SH-SY5Y (cell line): ENCODE measurements around the gene CCDC175.

Experiments used
- GATA2 ChIP-seq: IDR thresholded peaks from 2 replicates; pipeline ENCODE4 v1.6.1; 2011; ENCODE audit warnings: mild to moderate bottlenecking, low read depth, low read length
- GATA3 ChIP-seq: IDR thresholded peaks from 2 replicates; pipeline ENCODE4 v1.6.1; 2011; ENCODE audit warnings: low read depth, mild to moderate bottlenecking, low read length, moderate library complexity

CCDC175 gene

DNA sequence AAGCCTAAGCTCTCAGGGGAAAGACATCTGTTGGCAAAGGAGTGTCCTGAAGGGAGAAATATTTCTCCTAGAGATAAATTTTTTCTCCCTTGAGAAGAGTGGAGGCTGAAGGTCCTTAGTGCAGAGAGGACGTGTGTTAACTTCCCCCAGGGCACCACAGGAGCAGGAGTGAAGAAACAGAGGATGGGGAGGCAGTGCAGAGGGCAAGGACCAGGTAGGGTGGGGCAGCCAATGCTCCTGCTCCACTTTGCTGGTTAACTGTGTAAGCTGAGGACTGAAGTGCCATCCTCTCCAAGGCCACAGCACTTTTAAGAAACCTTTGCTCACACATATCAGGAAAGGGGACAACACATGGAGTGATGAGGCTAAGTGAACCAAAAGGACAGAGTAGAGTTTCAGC lies 96.4 kb downstream of the CCDC175 start:
- TF ChIP-seq GATA3 (no peak), GATA2 (no peak)

GRCh38 chr14:59478540-59478939 lies 98.1 kb downstream of the CCDC175 start:
- TF ChIP-seq GATA2 (no peak), GATA3 (no peak)

GRCh38 chr14:59475709-59476108 lies 100.9 kb downstream of the CCDC175 start:
- TF ChIP-seq GATA2 = no peak
- no peak for TF ChIP-seq GATA3

DNA sequence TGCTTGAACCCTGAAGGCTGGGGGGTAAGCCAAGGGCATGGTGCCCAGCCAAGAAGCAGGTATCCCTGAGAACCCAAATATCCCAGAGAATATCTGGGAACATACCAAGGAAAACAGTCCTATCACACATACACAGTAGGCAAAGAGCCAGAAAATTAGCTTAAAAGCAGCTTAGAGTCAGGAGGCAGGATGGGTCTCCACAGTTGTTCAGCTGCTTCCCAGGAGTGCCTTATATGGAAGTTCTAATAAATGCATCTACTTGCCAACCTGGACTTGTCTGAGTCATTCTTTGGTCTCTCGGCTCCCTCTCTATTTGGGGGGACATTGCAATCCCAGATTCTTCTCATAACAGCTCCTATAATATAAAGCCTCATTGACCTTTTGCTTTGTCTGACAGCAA lies 102.4 kb downstream of the CCDC175 start:
- TF ChIP-seq GATA3 (no peak), GATA2 (no peak)

DNA sequence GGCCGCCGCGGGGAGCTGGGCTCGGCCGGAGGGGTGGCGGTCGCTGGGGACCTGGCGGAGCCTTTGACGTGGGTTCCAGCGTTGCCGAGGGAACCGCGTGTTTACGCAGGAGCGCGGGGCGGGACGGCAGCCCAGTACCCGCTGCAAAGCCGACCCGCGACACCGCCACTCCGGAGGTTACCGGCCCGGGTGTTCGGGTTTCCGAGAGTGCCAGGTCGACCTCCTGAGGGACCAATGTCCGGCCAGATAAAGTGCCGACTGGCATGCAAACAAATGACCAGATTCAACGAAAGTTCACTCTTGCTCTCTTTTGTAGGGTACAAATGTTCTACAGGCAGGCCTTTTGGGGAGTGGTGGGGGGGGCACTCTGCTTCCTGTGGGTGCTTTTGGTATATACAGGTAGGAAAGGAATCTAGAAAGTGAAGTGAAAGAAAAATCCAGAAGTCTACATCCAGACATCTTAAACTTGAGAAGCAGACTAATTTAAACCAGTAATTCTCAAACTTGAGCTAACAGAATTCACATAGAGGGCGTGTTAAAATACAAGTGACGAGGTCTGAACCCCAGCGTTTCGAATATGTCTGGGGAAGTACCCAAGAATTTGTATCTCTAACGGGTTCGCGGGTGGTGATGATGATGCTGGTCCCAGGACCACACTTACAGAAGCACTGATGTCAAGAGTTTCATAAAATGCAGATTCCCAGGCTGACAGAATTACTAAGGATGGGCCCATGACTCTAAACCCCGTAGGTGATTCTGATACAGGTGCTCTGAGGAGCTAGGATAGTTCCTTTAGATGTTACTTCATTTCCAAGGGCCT lies 111.1 kb downstream of the CCDC175 start, which contains the start of gene GPR135:
TSS of gene GPR135 (minus strand) at position 65 of the 820 bp plus-strand sequence. CDS start 154 bp downstream, outside the sequence.
- TF ChIP-seq GATA3 (no peak), GATA2 (no peak)

- TF ChIP-seq GATA2 = no peak
- no peak for TF ChIP-seq GATA3
Observed at GRCh38 chr14:59464486-59465315, 111.9 kb downstream of the CCDC175 start.

DNA sequence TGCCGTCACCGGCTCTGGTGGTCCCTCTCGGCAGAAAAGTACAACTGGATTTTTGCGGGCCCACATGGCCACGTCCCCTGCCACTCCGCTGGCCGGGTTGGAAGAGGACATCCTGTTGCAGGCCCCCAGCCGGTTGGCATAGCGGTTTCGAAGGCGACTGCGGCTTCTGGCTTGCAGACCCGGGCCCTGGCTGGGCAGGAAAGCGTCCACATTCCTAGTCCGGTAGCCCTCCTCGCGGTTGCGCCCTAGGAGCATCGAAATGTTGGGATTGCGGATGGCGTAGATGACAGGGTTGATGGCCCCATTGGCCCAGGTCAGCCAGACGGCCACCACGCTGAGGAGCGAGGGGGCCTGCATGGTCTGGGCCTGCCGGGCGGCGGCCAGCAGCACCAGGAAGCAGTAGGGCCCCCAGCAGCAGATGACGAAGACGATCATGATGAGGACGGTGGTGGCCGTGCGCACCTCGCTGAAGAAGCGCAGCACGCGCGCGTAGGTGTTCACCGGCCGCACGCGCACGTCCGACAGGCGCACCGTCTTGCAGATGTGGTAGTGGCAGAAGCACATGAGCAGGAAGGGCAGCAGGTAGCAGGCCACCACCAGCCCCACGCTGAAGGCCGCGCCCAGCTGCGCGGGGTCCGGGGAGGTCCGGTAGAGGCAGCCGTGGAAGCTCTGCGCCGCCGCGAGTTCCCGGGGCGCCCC lies 112.7 kb downstream of the CCDC175 start:
- no peak for TF ChIP-seq GATA3
- TF ChIP-seq GATA2 = no peak

DNA sequence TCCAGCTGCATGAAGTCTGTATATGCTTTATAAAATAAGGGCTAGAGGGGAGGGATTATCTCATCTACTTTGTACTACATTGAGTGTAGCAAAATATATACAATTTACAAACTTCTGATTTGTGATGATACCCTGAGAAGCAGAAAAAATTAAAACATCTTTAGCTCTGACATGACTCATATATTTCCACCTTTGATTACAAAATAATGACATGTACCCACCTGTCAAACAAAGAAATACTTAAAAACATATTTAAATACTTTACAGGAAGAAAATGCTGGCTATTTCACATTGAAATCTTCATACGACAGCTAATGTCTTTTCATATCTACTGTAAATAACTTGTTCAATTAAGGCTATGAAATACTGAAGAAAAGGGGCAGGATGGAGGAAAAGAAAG lies 114.7 kb downstream of the CCDC175 start:
- TF ChIP-seq GATA2 (no peak), GATA3 (no peak)

DNA sequence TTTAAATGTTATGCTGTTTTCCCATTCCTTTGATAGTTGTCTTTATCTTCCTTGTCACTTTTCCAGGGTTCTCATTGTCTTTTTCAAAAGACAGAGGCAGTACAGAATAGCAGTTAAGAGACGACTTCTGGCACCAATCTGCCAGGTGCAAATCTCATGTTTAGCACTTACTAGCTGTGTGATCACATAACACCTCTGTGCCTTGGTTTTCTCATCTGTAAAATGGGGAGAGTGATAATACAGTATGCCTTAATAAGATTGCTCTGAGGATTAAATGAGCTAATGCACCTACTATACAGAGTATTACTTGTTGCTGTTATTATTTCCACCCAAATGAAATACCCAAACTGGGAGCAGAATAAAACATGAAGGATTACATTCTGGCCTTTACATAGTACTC lies 116.2 kb downstream of the CCDC175 start:
- TF ChIP-seq GATA2 (no peak), GATA3 (no peak)

DNA sequence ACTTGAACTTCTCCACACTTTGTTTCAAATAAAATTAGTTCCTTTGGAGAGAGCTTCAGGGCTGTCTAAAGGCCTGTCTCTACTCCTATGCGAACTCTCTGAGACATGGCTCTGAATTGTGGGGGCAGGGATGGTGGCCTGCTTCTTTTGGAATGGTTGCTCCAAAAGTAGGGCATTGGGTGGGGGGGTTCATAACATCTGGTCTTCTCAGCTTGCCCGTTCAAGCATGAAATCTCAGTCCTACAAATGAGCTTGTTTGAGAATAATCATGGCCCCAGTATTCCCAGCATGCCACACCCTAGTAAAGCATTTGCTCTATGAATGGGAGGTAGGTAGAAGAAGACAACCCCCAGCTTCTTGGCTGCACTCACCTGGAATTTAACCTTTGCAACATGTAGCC lies 118.1 kb downstream of the CCDC175 start:
- TF ChIP-seq GATA3 (no peak), GATA2 (no peak)

DNA sequence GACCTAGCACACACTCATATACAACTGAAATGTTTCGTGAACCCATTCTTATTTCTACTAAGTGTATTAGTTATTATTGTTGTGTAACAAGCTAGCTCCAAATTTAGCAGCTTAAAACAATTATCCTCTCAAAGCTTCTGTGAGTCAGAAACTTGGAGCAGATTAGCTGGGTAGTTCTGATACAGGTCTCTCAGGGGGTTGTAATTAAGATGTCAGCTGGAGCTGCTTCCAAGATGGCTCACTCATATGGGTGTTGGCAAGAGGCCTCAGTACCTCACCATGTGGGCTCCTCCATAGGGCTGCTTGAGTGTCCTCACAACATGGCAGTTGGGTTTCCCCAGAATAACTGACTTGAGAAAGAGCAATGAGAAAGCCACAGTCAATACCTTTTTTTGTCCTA lies 121.2 kb downstream of the CCDC175 start:
- no peak for TF ChIP-seq GATA2
- TF ChIP-seq GATA3 = no peak
